Kidney epithelial cell (primary cell): ENCODE data around the gene CDC42BPG. TPM values are rescaled to one million over a fixed set of nuclear protein-coding genes. Genes with fewer than 3 reads are reported as not detected.
"Not testable (repeated sequence)": the region's sequence is repeated elsewhere in the genome, so short reads cannot be mapped to it uniquely, and the experiment has no call there.

Source experiments
- DNase-seq: peaks from one replicate; pipeline ENCODE4 v3.0.0-alpha.2; 2010; ENCODE audit warnings: low read depth
- H3K27me3 ChIP-seq: 2 replicates; pipeline ENCODE4 v1.6.0; 2011; ENCODE audit warnings: low read length; ENCODE audit not compliant: control insufficient read depth, insufficient read depth
- H3K36me3 ChIP-seq: 2 replicates; pipeline ENCODE4 v1.5.1; 2011; ENCODE audit warnings: low read length; ENCODE audit not compliant: control insufficient read depth, insufficient read depth
- H3K4me3 ChIP-seq: 2 replicates; pipeline ENCODE4 v1.5.1; 2011; ENCODE audit warnings: low read depth, mild to moderate bottlenecking, control low read depth, low read length
- CTCF ChIP-seq: IDR thresholded peaks from 2 replicates; pipeline ENCODE4 v1.5.1; 2011; ENCODE audit warnings: mild to moderate bottlenecking, moderate library complexity, low read length, control low read depth, inconsistent platforms; ENCODE audit not compliant: insufficient read depth, poor library complexity, severe bottlenecking
- total RNA-seq: library from RNA; depleted of rRNA; stranded (reverse); fragments of >200 nt; gene quantifications from 2 replicates; pipeline ENCODE4 v1.2.3, GENCODE V29; 2015

CDC42BPG gene
- total RNA-seq, 1 donor from 2014 or later = 10.7 TPM

DNA sequence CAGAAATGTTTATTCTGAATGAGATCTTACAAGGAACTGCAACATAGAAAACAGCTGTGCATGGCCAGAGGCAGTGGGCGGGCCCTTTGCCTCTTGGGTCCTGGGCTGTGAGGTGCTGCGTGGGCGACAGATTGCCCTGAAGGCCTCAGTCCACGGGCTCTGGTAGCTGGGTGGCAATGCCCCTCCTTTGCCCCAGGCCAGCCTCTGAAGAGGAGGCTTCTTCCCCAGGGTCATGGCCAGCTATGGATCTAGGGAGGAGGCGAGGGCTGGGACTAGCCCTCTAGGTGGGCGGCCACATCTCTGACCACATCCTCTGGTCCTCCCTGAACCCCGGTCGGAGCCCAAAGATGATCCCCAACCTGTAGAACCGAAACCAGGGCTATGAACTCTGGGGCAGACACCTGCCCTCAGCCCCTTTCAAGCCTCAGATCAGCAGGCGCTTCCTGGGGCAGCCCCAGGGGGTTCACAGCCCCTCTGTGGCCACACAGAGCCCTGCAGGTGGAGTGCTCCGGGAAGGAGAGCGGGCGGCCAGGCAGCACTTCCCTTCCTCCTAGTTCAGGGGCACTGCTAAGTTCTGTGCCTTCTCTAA is 6.6 kb upstream of the CDC42BPG start:
- H3K4me3 ChIP-seq = no peak overlapping the region
- TF ChIP-seq CTCF = no peak
- H3K27me3 ChIP-seq = no peaks in the 10 kb centered on the region
- DNase-seq = no peak
- H3K36me3 ChIP-seq = no peaks in the 10 kb centered on the region

- DNase-seq = no peak
- no peak for TF ChIP-seq CTCF
- no peaks in the 10 kb centered on the region for H3K36me3 ChIP-seq
- H3K4me3 ChIP-seq = no peak overlapping the region
- H3K27me3 ChIP-seq = no peaks in the 10 kb centered on the region
These were observed 5.3 kb upstream of the CDC42BPG start for GRCh38 chr11:64849598-64850356.

DNA sequence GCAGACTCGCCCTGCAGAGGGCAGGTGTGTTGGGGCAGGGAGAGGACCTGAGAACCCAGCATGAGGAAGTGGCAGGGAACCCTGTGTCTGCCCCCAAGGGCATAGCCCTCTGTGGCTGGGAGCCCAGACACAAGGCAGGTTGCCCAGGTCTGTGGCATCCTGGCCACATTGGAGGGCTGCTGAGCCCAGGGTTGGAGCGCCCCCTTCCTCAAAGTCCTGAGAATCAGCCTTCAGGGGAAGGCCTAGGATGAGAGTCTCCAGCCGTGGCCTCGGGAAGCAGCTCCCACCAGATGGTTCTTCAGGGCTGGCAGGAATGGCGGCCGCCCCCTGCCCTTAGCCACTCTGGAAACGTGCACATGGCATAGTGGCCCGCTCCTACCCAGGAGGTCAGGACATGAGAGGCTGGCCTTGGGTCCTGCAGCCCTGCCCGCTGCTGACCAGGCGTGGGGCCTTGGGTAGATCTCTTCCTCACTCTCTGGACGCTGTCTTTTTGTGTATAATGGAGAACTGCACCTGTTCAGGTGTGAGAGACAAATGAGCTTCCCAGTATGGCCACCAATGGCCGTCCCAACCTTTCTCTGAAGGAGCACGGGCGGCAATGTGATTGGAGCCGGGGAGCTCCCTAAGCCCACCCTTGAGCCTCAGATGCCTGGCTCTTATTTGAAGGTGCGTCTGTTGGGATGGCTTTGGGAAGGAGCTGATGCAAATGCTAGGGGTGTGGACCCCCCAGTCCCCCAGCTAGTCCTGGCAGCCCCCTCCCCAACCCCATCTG is 4.6 kb upstream of the CDC42BPG start:
- Histone ChIP-seq H3K36me3 (no peaks in the 10 kb centered on the region), H3K4me3 (no peak overlapping the region), H3K27me3 (no peaks in the 10 kb centered on the region)
- TF ChIP-seq CTCF = peak; percentile 1
- no peak for DNase-seq

- peak; percentile 12 for TF ChIP-seq CTCF
These were observed 3.9 kb upstream of the CDC42BPG start for GRCh38 chr11:64848214-64848825.

DNA sequence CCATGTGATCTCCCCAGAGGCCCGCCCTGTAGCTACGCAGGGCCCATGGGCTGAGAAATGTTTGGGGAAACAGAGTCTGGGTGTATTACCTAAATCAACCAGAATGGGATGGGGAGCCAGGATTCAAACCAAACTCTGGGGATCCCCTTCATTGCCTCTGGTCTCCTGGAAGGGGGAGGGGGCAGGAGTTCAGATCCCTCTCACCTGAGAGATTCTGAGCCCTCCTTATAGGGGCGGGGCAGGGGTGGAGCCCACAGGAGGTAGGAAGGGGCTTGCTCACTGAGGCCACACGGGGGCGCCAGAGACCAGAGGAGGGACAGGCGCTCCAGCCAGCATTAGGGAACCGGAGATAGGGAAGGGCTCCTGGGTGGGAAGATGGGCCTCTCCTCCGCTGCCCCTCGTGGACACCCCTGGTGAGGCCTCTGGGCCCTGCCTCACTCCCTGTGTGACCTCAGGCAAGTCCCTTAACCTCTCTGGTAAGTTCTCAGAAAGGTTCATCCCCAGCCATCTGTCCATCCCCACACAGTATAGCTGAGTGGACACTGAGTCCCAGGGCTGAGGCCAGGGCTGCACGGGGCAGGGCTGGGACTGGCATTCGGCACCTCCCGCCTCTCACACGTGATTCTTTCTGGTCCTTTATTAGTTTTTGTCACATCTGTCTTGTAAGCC is 2.7 kb upstream of the CDC42BPG start:
- TF ChIP-seq CTCF = peak; percentile 96
- no peak overlapping the region for H3K4me3 ChIP-seq
- DNase-seq = no peak
- H3K36me3 ChIP-seq = no peaks in the 10 kb centered on the region
- no peaks in the 10 kb centered on the region for H3K27me3 ChIP-seq

More at GRCh38 chr11:64848214-64848825, 3.9 kb upstream of the CDC42BPG start:
- H3K4me3 ChIP-seq = no peak overlapping the region
- H3K27me3 ChIP-seq = no peaks in the 10 kb centered on the region
- no peak for DNase-seq
- H3K36me3 ChIP-seq = no peaks in the 10 kb centered on the region

DNA sequence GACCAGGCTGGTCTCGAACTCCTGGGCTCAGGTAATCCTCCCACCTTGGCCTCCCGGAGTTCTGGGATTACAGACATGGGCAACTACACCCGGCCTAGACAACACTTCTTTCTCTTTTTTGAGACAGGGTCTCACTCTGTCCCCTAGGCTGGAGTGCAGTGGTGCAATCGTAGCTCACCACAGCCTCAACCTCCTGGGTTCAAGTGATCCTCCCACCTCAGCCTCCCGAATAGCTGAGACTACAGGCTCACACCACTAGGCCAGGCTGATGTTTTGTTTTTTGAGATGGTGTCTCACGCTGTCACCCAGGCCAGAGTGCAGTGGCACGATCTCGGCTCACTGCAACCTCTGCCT is 1.3 kb upstream of the CDC42BPG start:
- H3K27me3 ChIP-seq, H3K4me3 ChIP-seq, H3K36me3 ChIP-seq, DNase-seq: not testable (repeated sequence)
